ENCODE measurements around the gene IRF4. TPM values are rescaled to one million over a fixed set of nuclear protein-coding genes. Genes with fewer than 3 reads are reported as not detected.

Gene IRF4
- total and polyA plus RNA-seq, 2 donors, result 0.30 to 2.0 TPM

DNA sequence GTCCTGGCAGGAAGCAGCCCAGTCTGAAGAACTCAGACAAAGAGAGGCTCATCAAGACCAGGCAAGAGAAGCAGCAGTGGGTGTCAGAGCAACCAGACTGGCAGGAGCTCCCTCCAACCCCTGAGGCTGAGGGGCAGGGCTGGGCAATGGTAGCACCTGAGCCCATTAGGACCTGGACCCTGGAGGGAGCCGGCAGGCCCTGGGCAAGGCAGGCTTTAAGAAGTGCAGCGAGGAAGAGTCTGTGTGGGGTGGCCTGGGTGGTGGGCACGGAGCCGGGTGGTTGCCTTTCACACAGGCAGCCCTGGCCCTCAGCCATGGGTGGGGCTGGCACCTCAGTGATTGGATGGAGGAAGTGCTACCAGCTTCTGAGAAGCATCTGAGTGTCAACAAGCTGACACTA lies 33.1 kb upstream of the IRF4 start:
- Histone ChIP-seq H3K36me3 (ENCODE audit: insufficient read depth) (no peaks in the 10 kb centered on the region), H3K27ac (ENCODE audit: low read depth) (no peak overlapping the region), H3K4me3 (ENCODE audit: low read depth, low read length) (no peak overlapping the region), H3K4me1 (ENCODE audit: insufficient read depth) (no peaks in the 10 kb centered on the region)
- WGBS, result 80% methylated on average over 4 of the region's 4 CpGs
- no peak for DNase-seq (ENCODE audit: extremely low spot score)

DNA sequence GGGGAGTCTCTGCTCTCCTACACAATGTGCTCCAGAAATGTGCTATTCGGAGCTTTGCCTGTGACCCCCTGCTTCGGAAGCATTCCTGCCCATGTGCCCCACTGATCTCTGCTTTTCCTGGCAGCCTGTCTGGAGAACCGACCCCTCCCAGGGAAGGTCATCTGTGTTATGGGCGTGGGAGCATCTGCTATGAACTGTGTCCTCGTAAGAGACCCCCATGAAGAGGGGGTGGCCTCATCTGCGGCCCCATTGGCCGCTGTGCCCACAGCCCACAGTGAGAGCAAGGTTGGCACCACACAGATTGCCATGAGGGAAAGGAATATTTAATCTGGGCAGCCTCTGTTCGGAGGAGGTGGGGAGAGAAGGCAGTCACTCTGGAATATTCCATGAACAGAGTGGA lies 32.7 kb upstream of the IRF4 start:
- H3K4me3 ChIP-seq (ENCODE audit: low read depth, low read length), result no peak overlapping the region
- no peaks in the 10 kb centered on the region for H3K4me1 ChIP-seq (ENCODE audit: insufficient read depth)
- H3K27ac ChIP-seq (ENCODE audit: low read depth), result no peak overlapping the region
- H3K36me3 ChIP-seq (ENCODE audit: insufficient read depth), result no peaks in the 10 kb centered on the region
- DNase-seq (ENCODE audit: extremely low spot score), result no peak
- 80% methylated on average over 8 of the region's 8 CpGs for WGBS

DNA sequence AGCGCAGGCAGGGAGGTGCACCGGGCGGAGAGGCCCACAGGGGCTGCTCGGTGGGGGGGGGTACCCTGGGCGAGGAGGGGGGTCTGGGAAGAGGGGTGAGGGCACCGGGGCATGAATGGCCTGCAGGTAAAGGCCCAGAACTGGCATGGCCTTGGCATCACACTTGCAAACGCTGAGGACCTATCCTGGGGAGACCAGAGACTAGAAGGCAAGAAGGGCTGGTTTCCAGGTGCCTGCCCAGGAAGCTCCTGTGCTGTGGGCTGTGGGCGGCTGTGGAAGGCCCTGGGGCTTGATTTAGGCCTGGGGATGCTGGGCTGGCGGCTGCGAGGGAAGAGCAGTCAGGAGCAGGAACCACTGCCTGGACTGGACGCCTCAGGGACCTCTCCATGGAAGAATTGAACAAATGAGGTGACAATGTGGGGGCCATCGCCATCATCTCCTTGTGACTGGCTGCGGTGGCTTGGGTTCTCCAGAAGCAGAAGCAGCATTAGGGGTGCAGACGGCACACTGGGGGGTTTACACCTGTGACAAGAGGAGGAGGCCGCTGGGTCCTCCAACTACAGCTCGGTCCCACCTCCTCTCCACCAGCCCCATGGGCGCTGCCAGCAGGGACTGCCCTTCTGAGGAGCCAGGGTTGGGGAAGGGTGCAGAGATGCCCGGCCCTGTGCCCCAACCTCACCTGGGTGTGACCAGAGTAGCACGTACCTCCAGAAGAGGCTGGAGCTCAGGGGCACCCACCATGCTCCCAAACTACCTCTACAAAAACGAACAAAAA lies 32.1 kb upstream of the IRF4 start:
- Histone ChIP-seq H3K4me3 (ENCODE audit: low read depth, low read length) (no peak overlapping the region), H3K36me3 (ENCODE audit: insufficient read depth) (no peaks in the 10 kb centered on the region), H3K4me1 (ENCODE audit: insufficient read depth) (no peaks in the 10 kb centered on the region), H3K27ac (ENCODE audit: low read depth) (no peak overlapping the region)
- 80% methylated on average over 20 of the region's 20 CpGs for WGBS
- no peak for DNase-seq (ENCODE audit: extremely low spot score)

DNA sequence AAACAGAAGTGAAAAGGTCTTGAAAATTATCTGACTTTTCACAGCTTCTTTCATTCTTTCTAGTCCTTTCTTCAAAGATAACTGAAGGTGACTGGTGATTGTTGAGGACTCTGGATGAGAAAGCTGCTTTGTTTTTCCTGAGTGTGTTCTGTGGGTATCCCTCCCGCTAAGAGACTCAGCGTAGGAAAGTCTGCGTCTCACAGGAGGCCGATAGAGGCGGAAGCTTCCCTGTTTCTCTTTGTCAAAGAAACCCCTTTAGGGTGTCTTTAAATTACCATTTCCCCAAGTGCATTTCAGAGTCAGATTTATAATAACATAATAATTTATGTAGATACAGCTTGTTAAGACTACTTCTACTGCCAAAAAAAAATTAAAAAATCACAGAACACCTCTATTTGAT lies 31.2 kb upstream of the IRF4 start:
- Histone ChIP-seq H3K4me1 (ENCODE audit: insufficient read depth) (no peaks in the 10 kb centered on the region), H3K4me3 (ENCODE audit: low read depth, low read length) (no peak overlapping the region), H3K36me3 (ENCODE audit: insufficient read depth) (no peaks in the 10 kb centered on the region), H3K27ac (ENCODE audit: low read depth) (no peak overlapping the region)
- DNase-seq (ENCODE audit: extremely low spot score), result no peak
- 81% methylated on average over 5 of the region's 5 CpGs for WGBS

DNA sequence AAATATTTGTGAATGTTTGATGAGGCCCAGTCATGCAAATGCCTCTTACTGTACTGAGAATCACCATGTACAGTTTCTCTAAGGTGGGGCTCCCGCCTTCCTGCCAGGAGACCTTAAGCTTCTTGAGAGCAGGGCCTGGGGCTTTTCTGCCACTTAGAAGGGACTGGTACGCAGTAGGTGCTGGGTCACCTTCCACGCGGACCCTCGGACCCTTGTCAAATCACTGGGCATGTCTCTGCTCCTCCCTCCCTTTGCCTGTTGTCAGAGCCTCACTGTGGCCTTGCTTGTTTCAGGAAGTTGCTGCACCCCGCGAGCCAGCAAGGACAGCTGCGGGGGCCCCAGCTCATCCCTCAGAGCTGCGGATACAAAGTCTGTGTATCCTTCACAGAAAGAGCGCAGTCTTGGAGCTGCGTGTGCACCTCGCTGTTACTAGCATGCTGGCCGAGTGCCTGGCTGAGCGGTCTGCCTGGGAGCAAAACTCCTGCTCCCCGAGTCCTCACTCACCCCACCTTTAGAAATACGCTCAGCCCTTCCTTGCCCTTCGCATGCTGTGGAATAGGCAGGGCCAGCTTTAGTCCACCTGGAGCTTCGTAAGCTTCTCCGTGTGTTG lies 30.7 kb upstream of the IRF4 start:
- H3K27ac ChIP-seq (ENCODE audit: low read depth), result no peak overlapping the region
- no peak for DNase-seq (ENCODE audit: extremely low spot score)
- H3K4me3 ChIP-seq (ENCODE audit: low read depth, low read length), result no peak overlapping the region
- no peaks in the 10 kb centered on the region for H3K36me3 ChIP-seq (ENCODE audit: insufficient read depth)
- no peaks in the 10 kb centered on the region for H3K4me1 ChIP-seq (ENCODE audit: insufficient read depth)
- WGBS, result 61% methylated on average over 19 of the region's 19 CpGs

DNA sequence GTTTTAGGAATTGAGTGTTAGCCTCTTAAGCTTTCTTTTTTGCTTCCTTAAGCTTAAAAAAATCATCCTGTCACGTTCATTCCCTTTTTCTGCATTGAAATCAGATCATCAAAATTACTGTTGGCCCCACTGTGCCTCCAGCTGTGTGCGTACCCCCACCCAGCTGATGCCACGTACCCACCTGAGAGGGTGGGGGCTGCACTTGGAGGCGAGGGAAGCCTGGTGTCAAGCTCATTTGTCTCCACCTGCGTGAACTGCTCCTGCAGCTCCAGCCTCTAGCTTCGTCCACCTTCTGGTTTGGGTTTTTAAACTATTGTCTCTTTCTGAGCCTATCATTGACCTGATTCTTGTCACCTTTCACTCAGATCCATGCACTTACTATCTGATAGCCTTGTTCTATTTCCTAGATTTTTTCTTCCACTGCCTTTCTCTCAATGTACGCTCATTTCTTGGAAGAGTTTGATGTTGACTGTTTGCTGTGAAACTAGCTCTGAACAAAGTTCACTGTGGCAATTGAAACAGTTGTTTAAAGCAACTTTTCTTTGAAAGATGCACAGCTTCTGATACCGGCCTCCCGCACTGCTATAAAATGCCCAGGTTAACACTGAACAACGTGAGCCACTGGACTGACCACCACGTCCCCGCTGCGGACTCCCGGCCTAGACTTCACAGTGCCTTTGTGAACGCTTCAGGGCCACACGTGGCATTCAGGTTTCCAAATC lies 30.0 kb upstream of the IRF4 start:
- DNase-seq (ENCODE audit: extremely low spot score), result no peak

DNA sequence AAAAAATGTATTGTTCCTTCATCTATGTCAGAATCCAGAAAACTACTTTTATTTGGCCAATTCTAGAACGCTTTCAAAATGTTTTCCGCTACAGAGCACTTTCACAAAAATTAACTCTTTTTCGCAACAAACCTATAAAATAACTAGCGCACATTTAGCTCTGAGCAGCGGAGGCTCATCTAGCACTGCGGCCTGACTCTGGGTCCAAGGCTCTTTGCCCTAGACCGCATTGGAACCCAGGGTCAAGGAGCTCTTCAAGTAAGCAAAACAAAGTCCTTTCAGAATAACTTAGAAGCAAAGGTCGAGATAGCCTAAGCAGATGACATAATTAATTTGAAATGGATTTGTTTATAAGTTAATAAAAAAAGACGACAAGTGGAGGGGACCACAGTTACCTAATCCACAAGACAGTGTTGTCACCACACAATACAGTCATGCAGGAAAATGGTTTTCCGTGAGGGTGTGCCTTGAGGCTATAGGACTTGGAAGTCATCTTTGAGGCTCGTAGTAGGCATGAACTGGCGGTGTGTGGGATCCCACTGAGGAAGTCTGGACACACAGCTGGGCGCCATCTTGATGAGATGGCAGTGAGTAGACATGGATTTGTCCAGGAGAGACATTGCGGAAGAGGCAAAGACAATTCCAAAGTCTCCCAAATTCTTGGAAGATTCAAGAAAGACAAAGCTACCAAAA lies 29.2 kb upstream of the IRF4 start:
- no peak overlapping the region for H3K27ac ChIP-seq (ENCODE audit: low read depth)
- no peaks in the 10 kb centered on the region for H3K4me1 ChIP-seq (ENCODE audit: insufficient read depth)
- no peak for DNase-seq (ENCODE audit: extremely low spot score)
- H3K36me3 ChIP-seq (ENCODE audit: insufficient read depth), result no peaks in the 10 kb centered on the region
- WGBS, result 85% methylated on average over 14 of the region's 14 CpGs
- H3K4me3 ChIP-seq (ENCODE audit: low read depth, low read length), result no peak overlapping the region

More for the DNA sequence above, 30.0 kb upstream of the IRF4 start:
- Histone ChIP-seq H3K36me3 (ENCODE audit: insufficient read depth) (no peaks in the 10 kb centered on the region), H3K4me1 (ENCODE audit: insufficient read depth) (no peaks in the 10 kb centered on the region), H3K4me3 (ENCODE audit: low read depth, low read length) (no peak overlapping the region), H3K27ac (ENCODE audit: low read depth) (no peak overlapping the region)
- 82% methylated on average over 16 of the region's 16 CpGs for WGBS

DNA sequence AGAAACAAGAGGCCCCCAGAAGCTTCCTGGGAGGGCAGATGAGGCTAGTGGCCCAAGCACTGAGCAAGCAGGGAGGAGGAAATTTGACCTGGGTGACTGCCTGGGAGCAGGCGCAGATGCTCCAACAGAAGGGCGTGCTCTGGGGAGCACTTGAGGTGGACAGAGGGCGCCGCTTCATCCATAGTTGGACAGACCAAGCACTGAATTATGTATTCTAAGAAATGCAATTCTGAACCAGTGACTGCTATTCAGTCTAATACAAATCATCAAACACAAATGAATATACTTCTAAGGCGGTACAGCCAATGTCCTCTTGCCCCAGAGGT lies 28.7 kb upstream of the IRF4 start:
- H3K4me1 ChIP-seq (ENCODE audit: insufficient read depth), result no peaks in the 10 kb centered on the region
- no peak overlapping the region for H3K27ac ChIP-seq (ENCODE audit: low read depth)
- H3K4me3 ChIP-seq (ENCODE audit: low read depth, low read length), result no peak overlapping the region
- no peaks in the 10 kb centered on the region for H3K36me3 ChIP-seq (ENCODE audit: insufficient read depth)
- 85% methylated on average over 5 of the region's 5 CpGs for WGBS
- DNase-seq (ENCODE audit: extremely low spot score), result no peak

DNA sequence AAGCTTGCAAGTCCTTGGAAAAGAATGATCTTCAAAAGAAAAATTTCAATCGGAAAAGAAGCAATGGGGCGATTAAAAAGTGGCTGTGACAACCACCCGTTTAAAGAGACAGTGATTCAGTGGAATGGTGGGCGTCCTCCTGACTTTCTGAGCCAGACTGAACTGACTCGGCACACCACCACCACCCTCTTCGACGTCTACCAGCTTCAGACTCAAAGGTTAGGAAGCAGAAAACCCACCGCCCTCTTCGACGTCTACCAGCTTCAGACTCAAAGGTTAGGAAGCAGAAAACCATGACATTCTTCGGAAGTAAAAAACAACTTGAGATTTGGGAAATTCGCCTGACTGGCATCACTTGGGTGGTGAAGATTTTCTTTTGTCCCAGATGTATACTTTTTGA lies 28.3 kb upstream of the IRF4 start:
- H3K4me1 ChIP-seq (ENCODE audit: insufficient read depth), result no peaks in the 10 kb centered on the region
- WGBS, result 94% methylated on average over 12 of the region's 12 CpGs
- DNase-seq (ENCODE audit: extremely low spot score), result no peak
- no peak overlapping the region for H3K4me3 ChIP-seq (ENCODE audit: low read depth, low read length)
- H3K27ac ChIP-seq (ENCODE audit: low read depth), result no peak overlapping the region
- no peaks in the 10 kb centered on the region for H3K36me3 ChIP-seq (ENCODE audit: insufficient read depth)

DNA sequence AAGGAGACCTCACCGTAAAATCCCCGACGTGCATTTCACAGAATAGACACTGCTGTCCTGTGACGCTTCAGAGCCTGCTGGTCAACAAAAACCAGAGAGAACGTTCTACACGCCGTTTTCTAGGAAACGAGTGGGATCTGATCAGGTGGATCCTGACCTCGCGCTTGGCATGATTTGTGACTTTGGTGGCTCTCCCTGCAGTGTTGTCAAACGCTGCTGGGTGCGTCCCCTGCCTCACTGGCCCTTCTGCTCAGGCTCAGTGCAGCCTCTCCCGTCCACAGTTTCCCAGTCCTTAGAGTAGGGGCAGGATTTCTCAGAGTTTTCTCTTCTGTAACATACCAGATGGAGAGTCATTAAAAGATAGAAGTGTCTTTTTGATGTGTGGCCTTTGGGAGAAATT lies 27.6 kb upstream of the IRF4 start:
- Histone ChIP-seq H3K4me3 (ENCODE audit: low read depth, low read length) (no peak overlapping the region), H3K36me3 (ENCODE audit: insufficient read depth) (no peaks in the 10 kb centered on the region), H3K27ac (ENCODE audit: low read depth) (no peak overlapping the region), H3K4me1 (ENCODE audit: insufficient read depth) (no peaks in the 10 kb centered on the region)
- DNase-seq (ENCODE audit: extremely low spot score), result no peak
- WGBS, result 93% methylated on average over 13 of the region's 13 CpGs

DNA sequence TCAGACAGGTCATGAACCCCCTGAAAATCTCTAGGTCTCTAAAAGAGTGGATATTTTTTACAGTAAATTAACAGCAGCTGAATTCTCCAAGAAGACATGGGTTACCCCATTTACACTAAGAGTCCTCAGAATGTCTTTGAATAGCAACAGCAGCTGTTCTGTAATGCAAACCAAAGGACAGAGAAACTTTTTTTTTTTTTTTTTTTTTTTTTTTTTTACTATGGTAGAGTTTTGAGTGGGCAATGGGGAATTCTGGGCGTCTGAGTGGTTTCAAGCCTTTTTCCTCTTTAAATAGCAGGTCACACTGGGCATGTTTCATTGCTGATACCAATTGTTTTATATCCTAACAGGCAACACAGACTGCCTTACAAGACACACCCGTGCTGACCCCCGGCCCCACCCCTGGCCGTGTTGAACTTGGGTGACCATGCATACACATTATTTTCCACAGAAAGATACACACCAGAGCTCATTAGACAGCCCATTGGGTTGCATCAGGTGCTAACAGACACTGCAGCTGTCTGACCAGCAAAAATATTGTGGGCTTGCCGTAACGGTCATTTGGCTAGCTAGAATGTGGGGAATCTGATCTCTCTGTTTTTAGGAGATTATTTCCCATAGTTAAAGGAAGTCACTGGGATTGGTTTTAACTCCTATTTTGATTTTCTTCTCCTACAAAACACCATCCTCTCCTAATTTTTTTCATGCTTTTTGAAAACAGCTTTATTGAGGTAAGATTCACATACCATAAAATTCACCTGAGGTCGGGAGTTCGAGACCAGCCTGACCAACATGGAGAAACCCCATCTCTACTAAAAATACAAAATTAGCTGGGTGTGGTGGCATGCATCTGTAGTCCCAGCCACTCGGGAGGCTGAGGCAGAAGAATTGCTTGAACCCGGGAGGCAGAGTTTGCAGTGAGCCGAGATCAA lies 26.7 kb upstream of the IRF4 start:
- WGBS, result 81% methylated on average over 11 of the region's 11 CpGs
- Histone ChIP-seq H3K27ac (ENCODE audit: low read depth) (no peak overlapping the region), H3K4me3 (ENCODE audit: low read depth, low read length) (no peak overlapping the region), H3K36me3 (ENCODE audit: insufficient read depth) (no peaks in the 10 kb centered on the region), H3K4me1 (ENCODE audit: insufficient read depth) (no peaks in the 10 kb centered on the region)
- DNase-seq (ENCODE audit: extremely low spot score), result no peak

DNA sequence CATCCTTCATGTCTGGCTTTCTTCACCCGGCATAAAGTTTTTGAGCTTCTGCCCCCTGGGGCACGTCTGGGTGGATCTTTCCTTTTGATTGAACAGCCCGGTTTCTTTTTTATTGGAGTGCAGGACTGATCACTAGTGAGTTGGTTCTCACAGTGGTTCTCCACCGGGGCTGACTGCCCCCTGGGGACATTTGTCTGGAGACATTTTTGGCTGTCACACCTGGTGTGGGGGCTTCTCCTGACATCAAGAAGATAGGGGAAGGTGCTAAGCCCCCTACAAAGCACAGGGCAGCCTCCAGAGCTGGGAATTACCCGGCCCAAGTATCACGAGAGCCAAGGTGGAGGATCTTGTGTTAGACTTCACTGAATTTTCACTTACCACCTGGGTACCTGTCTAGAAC lies 25.7 kb upstream of the IRF4 start:
- H3K36me3 ChIP-seq (ENCODE audit: insufficient read depth), result no peaks in the 10 kb centered on the region
- H3K4me3 ChIP-seq (ENCODE audit: low read depth, low read length), result no peak overlapping the region
- no peaks in the 10 kb centered on the region for H3K4me1 ChIP-seq (ENCODE audit: insufficient read depth)
- DNase-seq (ENCODE audit: extremely low spot score), result no peak
- WGBS, result 56% methylated on average over 6 of the region's 6 CpGs
- H3K27ac ChIP-seq (ENCODE audit: low read depth), result no peak overlapping the region
